ENCODE results near the gene SH3RF1.

Gene SH3RF1

GRCh38 chr4:169153481-169154087 is 117.2 kb downstream of the SH3RF1 start:
- TF ChIP-seq CTCF (IDR thresholded peaks at IDR 0.05; ENCODE audit: low read depth, low read length, missing control alignments): no peak
- H3K4me3 ChIP-seq (ENCODE audit: low read depth, low read length): no peak overlapping the region
- in situ Hi-C loops (cut with HindIII; ENCODE audit: low sequenced_read_pairs): no loop called here
- no peak for DNase-seq (ENCODE audit: low read depth)

GRCh38 chr4:169152899-169153298 is 117.9 kb downstream of the SH3RF1 start:
- in situ Hi-C loops (cut with HindIII; ENCODE audit: low sequenced_read_pairs): no loop called here
- no peak overlapping the region for H3K4me3 ChIP-seq (ENCODE audit: low read depth, low read length)
- TF ChIP-seq CTCF (IDR thresholded peaks at IDR 0.05; ENCODE audit: low read depth, low read length, missing control alignments): peak; percentile 13
- DNase-seq (ENCODE audit: low read depth): no peak

GRCh38 chr4:169152098-169152497 is 118.7 kb downstream of the SH3RF1 start:
- TF ChIP-seq CTCF (IDR thresholded peaks at IDR 0.05; ENCODE audit: low read depth, low read length, missing control alignments): no peak
- no peak for DNase-seq (ENCODE audit: low read depth)
- in situ Hi-C loops (cut with HindIII; ENCODE audit: low sequenced_read_pairs): no loop called here
- H3K4me3 ChIP-seq (ENCODE audit: low read depth, low read length): no peak overlapping the region

GRCh38 chr4:169151671-169152070 is 119.1 kb downstream of the SH3RF1 start:
- DNase-seq (ENCODE audit: low read depth): no peak
- no peak overlapping the region for H3K4me3 ChIP-seq (ENCODE audit: low read depth, low read length)
- TF ChIP-seq CTCF (IDR thresholded peaks at IDR 0.05; ENCODE audit: low read depth, low read length, missing control alignments): no peak
- in situ Hi-C loops (cut with HindIII; ENCODE audit: low sequenced_read_pairs): no loop called here

- H3K4me3 ChIP-seq (ENCODE audit: low read depth, low read length): no peak overlapping the region
- DNase-seq (ENCODE audit: low read depth): no peak
- in situ Hi-C loops (cut with HindIII; ENCODE audit: low sequenced_read_pairs): no loop called here
- no peak for TF ChIP-seq CTCF (IDR thresholded peaks at IDR 0.05; ENCODE audit: low read depth, low read length, missing control alignments)
Observed at GRCh38 chr4:169150806-169151205, 120.0 kb downstream of the SH3RF1 start.

- no peak for TF ChIP-seq CTCF (IDR thresholded peaks at IDR 0.05; ENCODE audit: low read depth, low read length, missing control alignments)
- in situ Hi-C loops (cut with HindIII; ENCODE audit: low sequenced_read_pairs): no loop called here
- H3K4me3 ChIP-seq (ENCODE audit: low read depth, low read length): no peak overlapping the region
- DNase-seq (ENCODE audit: low read depth): no peak
Observed at GRCh38 chr4:169148885-169149284, 121.9 kb downstream of the SH3RF1 start.
